ENCODE measurements around the gene LEF1. TPM values are rescaled to one million over a fixed set of nuclear protein-coding genes. Genes with fewer than 3 reads are reported as not detected.

Gene LEF1
- total RNA-seq, 1 experiment from 2014 or later: 2.8 TPM

DNA sequence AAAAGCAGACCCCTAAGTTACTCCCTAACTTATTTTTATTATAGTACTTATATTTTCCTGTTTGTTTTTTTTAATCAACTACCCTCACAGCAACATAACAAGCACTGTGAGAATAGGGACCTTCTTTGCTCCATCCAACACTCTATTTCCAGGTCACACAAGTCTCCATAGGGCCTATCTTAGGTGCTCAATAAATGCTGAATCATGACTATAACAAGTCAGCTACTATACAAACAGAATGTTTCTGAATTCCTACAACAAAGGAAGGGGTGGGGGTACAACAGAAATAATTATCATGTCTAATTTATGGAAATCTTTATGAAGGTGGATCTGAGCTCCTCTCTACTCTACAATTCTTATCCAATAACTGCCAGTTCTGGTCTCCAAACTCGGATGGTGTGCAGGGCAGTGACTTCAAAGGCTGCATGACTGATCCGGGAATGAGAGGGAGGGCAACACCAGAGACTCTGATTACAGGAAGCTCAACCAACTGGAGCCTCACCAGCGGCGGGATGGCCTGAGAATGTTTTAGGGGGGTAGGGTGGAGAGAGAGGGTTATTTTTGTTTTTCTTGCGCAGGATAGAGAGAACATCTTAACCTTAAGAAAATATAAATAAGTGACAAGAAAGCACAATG lies 107.9 kb downstream of the LEF1 start:
- intact Hi-C loops (cut with micrococcal nuclease; ENCODE audit: unreplicated experiment): no loop called here
- DNase-seq: no peak

DNA sequence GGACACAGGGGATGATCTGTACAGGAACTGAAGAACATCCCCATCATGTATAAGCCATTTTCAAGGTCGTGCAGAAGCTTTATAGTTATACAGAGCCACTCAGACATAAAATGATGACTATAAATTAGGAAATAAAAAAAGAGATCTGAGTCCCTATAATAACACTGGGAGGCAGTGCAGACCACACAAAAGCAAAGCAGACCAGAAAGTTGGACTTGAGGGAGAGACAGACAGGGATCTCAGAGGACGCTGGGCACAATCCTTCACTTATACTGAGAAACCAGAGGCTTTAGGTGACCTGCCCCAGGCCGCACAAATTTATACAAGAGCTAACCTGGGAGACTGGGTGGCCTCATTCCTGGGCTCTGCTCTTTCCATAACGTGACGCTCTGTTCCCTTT lies 108.6 kb downstream of the LEF1 start:
- POLR2A ChIA-PET (ENCODE audit: unreplicated experiment): no interaction called here

More for the DNA sequence above, 107.9 kb downstream of the LEF1 start:
- Histone ChIP-seq H3K36me3 (ENCODE audit: low read depth) (no peaks in the 10 kb centered on the region), H3K4me2 (no peak overlapping the region), H3K9me2 (ENCODE audit: insufficient read depth) (no peaks in the 10 kb centered on the region), H3K9me3 (ENCODE audit: insufficient read depth, low read depth) (no peaks in the 10 kb centered on the region), H3K4me1 (replicated peaks; ENCODE audit: insufficient read depth) (peaks cover 13% of the 10 kb centered on the region; the same call in 1 of the 2 replicates), H3K4me3 (no peak overlapping the region), H2AFZ (no peak overlapping the region), H3K79me2 (ENCODE audit: low read depth) (no peaks in the 10 kb centered on the region), H3K27ac (no peak overlapping the region), H4K20me1 (ENCODE audit: insufficient read depth) (no peaks in the 10 kb centered on the region), H3F3A (ENCODE audit: insufficient read depth, low read depth) (no peaks in the 10 kb centered on the region), H3K27me3 (ENCODE audit: insufficient read depth, low read depth) (no peaks in the 10 kb centered on the region)
- ChIA-PET CTCF (no interaction called here), POLR2A (ENCODE audit: unreplicated experiment) (no interaction called here)
- TF ChIP-seq EZH2 (IDR thresholded peaks at IDR 0.05; ENCODE audit: low read depth): no peak
- TF ChIP-seq, protein P1, sequence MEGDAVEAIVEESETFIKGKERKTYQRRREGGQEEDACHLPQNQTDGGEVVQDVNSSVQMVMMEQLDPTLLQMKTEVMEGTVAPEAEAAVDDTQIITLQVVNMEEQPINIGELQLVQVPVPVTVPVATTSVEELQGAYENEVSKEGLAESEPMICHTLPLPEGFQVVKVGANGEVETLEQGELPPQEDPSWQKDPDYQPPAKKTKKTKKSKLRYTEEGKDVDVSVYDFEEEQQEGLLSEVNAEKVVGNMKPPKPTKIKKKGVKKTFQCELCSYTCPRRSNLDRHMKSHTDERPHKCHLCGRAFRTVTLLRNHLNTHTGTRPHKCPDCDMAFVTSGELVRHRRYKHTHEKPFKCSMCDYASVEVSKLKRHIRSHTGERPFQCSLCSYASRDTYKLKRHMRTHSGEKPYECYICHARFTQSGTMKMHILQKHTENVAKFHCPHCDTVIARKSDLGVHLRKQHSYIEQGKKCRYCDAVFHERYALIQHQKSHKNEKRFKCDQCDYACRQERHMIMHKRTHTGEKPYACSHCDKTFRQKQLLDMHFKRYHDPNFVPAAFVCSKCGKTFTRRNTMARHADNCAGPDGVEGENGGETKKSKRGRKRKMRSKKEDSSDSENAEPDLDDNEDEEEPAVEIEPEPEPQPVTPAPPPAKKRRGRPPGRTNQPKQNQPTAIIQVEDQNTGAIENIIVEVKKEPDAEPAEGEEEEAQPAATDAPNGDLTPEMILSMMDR (conservative IDR thresholded peaks at IDR 0.05): no peak
- no TSS peak for BruUV-seq (replicated peaks)

DNA sequence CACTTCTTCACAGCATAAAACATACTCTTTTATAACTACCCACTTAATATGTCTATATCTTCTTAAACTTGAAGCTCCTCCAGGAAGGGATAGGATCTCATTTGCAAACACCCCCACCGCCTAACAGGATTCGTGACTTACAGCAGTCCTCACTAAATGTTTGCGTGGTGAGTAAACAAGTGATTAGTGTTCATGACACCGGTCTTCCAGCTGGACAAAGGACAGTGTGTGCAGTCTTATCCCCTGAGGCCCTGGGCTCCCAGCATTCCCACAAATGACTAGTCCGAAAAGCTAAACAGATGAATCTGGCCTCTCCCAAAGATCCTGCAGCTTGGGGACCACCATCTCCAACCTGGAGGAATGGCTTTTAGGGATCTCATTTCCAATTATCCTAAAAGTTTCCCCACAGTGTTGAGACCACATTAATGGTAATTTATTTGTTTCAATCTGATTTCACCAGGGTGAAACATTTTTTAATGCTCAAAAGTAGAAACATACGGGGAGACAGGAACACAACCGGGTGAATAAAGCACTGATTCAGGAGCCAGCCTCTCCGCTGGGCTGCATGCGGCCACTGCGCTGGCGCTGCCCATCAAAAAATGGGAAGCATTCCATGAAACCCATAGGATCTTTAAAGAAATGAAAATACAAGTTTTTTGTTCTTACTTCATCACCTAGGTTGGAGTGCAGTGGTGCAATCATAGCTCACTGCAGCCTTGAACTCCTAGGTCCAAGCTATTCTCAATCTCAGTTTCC lies 109.9 kb downstream of the LEF1 start:
- H3K4me2 ChIP-seq: peak overlapping the region; percentile 38
- H3F3A ChIP-seq (ENCODE audit: insufficient read depth, low read depth): no peaks in the 10 kb centered on the region
- H3K27me3 ChIP-seq (ENCODE audit: insufficient read depth, low read depth): no peaks in the 10 kb centered on the region
- intact Hi-C loops (cut with micrococcal nuclease; ENCODE audit: unreplicated experiment): no loop called here
- ChIA-PET POLR2A (ENCODE audit: unreplicated experiment) (no interaction called here), CTCF (no interaction called here)
- H3K36me3 ChIP-seq (ENCODE audit: low read depth): no peaks in the 10 kb centered on the region
- no peaks in the 10 kb centered on the region for H3K79me2 ChIP-seq (ENCODE audit: low read depth)
- H3K27ac ChIP-seq: no peak overlapping the region
- no peak overlapping the region for H3K4me3 ChIP-seq
- TF ChIP-seq, protein P1 (conservative IDR thresholded peaks at IDR 0.05): no peak
- no peak for TF ChIP-seq EZH2 (IDR thresholded peaks at IDR 0.05; ENCODE audit: low read depth)
- peak; percentile 42 to 71 for DNase-seq
- BruUV-seq (replicated peaks): no TSS peak
- H3K4me1 ChIP-seq (replicated peaks; ENCODE audit: insufficient read depth): peaks cover 13% of the 10 kb centered on the region; the same call in 1 of the 2 replicates
- H3K9me3 ChIP-seq (ENCODE audit: insufficient read depth, low read depth): no peaks in the 10 kb centered on the region
- no peaks in the 10 kb centered on the region for H4K20me1 ChIP-seq (ENCODE audit: insufficient read depth)
- H2AFZ ChIP-seq: no peak overlapping the region
- H3K9me2 ChIP-seq (ENCODE audit: insufficient read depth): no peaks in the 10 kb centered on the region

More for the DNA sequence above, 108.6 kb downstream of the LEF1 start:
- Histone ChIP-seq H3K4me2 (no peak overlapping the region), H3F3A (ENCODE audit: insufficient read depth, low read depth) (no peaks in the 10 kb centered on the region), H3K4me1 (replicated peaks; ENCODE audit: insufficient read depth) (peaks cover 13% of the 10 kb centered on the region; the same call in 1 of the 2 replicates), H3K27ac (no peak overlapping the region), H3K9me2 (ENCODE audit: insufficient read depth) (no peaks in the 10 kb centered on the region), H4K20me1 (ENCODE audit: insufficient read depth) (no peaks in the 10 kb centered on the region), H3K36me3 (ENCODE audit: low read depth) (no peaks in the 10 kb centered on the region), H2AFZ (no peak overlapping the region), H3K4me3 (no peak overlapping the region), H3K79me2 (ENCODE audit: low read depth) (no peaks in the 10 kb centered on the region), H3K27me3 (ENCODE audit: insufficient read depth, low read depth) (no peaks in the 10 kb centered on the region), H3K9me3 (ENCODE audit: insufficient read depth, low read depth) (no peaks in the 10 kb centered on the region)
- TF ChIP-seq, protein P1 (conservative IDR thresholded peaks at IDR 0.05): peak; percentile 46
- no peak for TF ChIP-seq EZH2 (IDR thresholded peaks at IDR 0.05; ENCODE audit: low read depth)
- CTCF ChIA-PET: no interaction called here
- BruUV-seq (replicated peaks): no TSS peak
- no peak for DNase-seq
- intact Hi-C loops (cut with micrococcal nuclease; ENCODE audit: unreplicated experiment): no loop called here
